Measurements from ENCODE around the gene SMYD3.

GRCh38 chr1:245894843-245895242 is 612.2 kb downstream of the SMYD3 start:
- TF ChIP-seq RAD21 (IDR thresholded peaks at IDR 0.05; ENCODE audit: low read length) (no peak), CTCF (conservative IDR thresholded peaks at IDR 0.05; ENCODE audit: low read depth, low read length) (no peak), CEBPB (IDR thresholded peaks at IDR 0.05; ENCODE audit: low read depth, low read length) (no peak), USF2 (IDR thresholded peaks at IDR 0.05; ENCODE audit: low read depth, low read length) (no peak), POLR2A (IDR thresholded peaks at IDR 0.05; ENCODE audit: low read depth, low read length) (no peak), ELK1 (IDR thresholded peaks at IDR 0.05; ENCODE audit: borderline replicate concordance, low read depth, low read length) (no peak), RCOR1 (IDR thresholded peaks at IDR 0.05; ENCODE audit: insufficient replicate concordance, low read length) (no peak), SMC3 (IDR thresholded peaks at IDR 0.05; ENCODE audit: low read depth, low read length) (no peak), FOS (IDR thresholded peaks at IDR 0.05; ENCODE audit: low read depth, low read length) (no peak), MAFK (IDR thresholded peaks at IDR 0.05; ENCODE audit: low read depth, low read length) (no peak), CHD1 (IDR thresholded peaks at IDR 0.05; ENCODE audit: low read depth, low read length) (no peak), BHLHE40 (IDR thresholded peaks at IDR 0.05; ENCODE audit: low read depth, low read length) (no peak), MXI1 (IDR thresholded peaks at IDR 0.05; ENCODE audit: borderline replicate concordance, low read depth, low read length) (no peak), RFX5 (IDR thresholded peaks at IDR 0.05; ENCODE audit: low read depth, low read length) (no peak)
